ENCODE measurements around the gene CSTF3.

The CSTF3 gene

GRCh38 chr11:33135768-33136443 lies 25.4 kb downstream of the CSTF3 start:
- TF ChIP-seq CTCF (conservative IDR thresholded peaks at IDR 0.05; ENCODE audit: low read depth, low read length), result no peak
- no peak for DNase-seq (ENCODE audit: low read depth)
- H3K4me3 ChIP-seq (ENCODE audit: low read length), result no peak overlapping the region

- no peak for DNase-seq (ENCODE audit: low read depth)
- no peak for TF ChIP-seq CTCF (conservative IDR thresholded peaks at IDR 0.05; ENCODE audit: low read depth, low read length)
- H3K4me3 ChIP-seq (ENCODE audit: low read length), result no peak overlapping the region
Observed at GRCh38 chr11:33135216-33135615, 26.1 kb downstream of the CSTF3 start.

- DNase-seq (ENCODE audit: low read depth), result no peak
- H3K4me3 ChIP-seq (ENCODE audit: low read length), result no peak overlapping the region
- TF ChIP-seq CTCF (conservative IDR thresholded peaks at IDR 0.05; ENCODE audit: low read depth, low read length), result no peak
Observed at GRCh38 chr11:33134276-33134675, 27.0 kb downstream of the CSTF3 start.

GRCh38 chr11:33133761-33134160 lies 27.5 kb downstream of the CSTF3 start:
- TF ChIP-seq CTCF (conservative IDR thresholded peaks at IDR 0.05; ENCODE audit: low read depth, low read length), result no peak
- H3K4me3 ChIP-seq (ENCODE audit: low read length), result no peak overlapping the region
- no peak for DNase-seq (ENCODE audit: low read depth)

- no peak overlapping the region for H3K4me3 ChIP-seq (ENCODE audit: low read length)
- TF ChIP-seq CTCF (conservative IDR thresholded peaks at IDR 0.05; ENCODE audit: low read depth, low read length), result no peak
- DNase-seq (ENCODE audit: low read depth), result no peak
Observed at GRCh38 chr11:33132510-33132909, 28.8 kb downstream of the CSTF3 start.

GRCh38 chr11:33128739-33129138 lies 32.5 kb downstream of the CSTF3 start:
- no peak for DNase-seq (ENCODE audit: low read depth)
- H3K4me3 ChIP-seq (ENCODE audit: low read length), result no peak overlapping the region
- no peak for TF ChIP-seq CTCF (conservative IDR thresholded peaks at IDR 0.05; ENCODE audit: low read depth, low read length)

- no peak for TF ChIP-seq CTCF (conservative IDR thresholded peaks at IDR 0.05; ENCODE audit: low read depth, low read length)
- DNase-seq (ENCODE audit: low read depth), result no peak
- H3K4me3 ChIP-seq (ENCODE audit: low read length), result no peak overlapping the region
Observed at GRCh38 chr11:33125611-33126010, 35.7 kb downstream of the CSTF3 start.

Measured in retinal pigment epithelial cell (primary cell).